Psoas muscle (tissue), 8 donors: ENCODE data around the gene CGB5. TPM values are rescaled to one million over a fixed set of nuclear protein-coding genes. Genes with fewer than 3 reads are reported as not detected.

Experiments used
- ATAC-seq, 4 donors: fragments of 200-7000 bp; cut with Tn5 transposase; one replicate each; pipeline ENCODE4 v1.9.1; 2020; ENCODE audit warnings: moderate library complexity in 3 of 4, mild to moderate bottlenecking in 2 of 4
- DNase-seq, 2 donors: peaks; one replicate each; pipeline ENCODE4 v3.0.0-alpha.2; 2020
- H3K27ac ChIP-seq: fragments of 200-600 bp; one replicate; pipeline ENCODE4 v1.8.0; 2022
- H3K27me3 ChIP-seq, 3 donors: fragments of 200-600 bp in 1 of 3; one replicate each; pipeline versions ENCODE4 v1.6.1 to v1.8.0; 2013 to 2022; ENCODE audit warnings: low read length in 2 of 3, mild to moderate bottlenecking in 2 of 3, moderate library complexity in 1 of 3; ENCODE audit not compliant: insufficient read depth in 3 of 3
- H3K36me3 ChIP-seq, 2 donors: fragments of 200-600 bp in 1 of 2; one replicate each; pipeline versions ENCODE4 v1.6.1 to v1.8.0; 2013 to 2022; ENCODE audit warnings: low read depth in 1 of 2, mild to moderate bottlenecking in 1 of 2, moderate library complexity in 1 of 2; ENCODE audit not compliant: insufficient read depth in 1 of 2
- H3K4me1 ChIP-seq: fragments of 200-600 bp; one replicate; pipeline ENCODE4 v1.8.0; 2022
- H3K4me3 ChIP-seq: fragments of 200-600 bp; one replicate; pipeline ENCODE4 v1.8.0; 2022; ENCODE audit warnings: mild to moderate bottlenecking
- H3K9me3 ChIP-seq: fragments of 200-600 bp; one replicate; pipeline ENCODE4 v1.8.0; 2022
- CTCF ChIP-seq: fragments of 200-600 bp; IDR thresholded peaks from one replicate; pipeline ENCODE4 v1.8.0; 2022; ENCODE audit warnings: antibody characterized with exemption
- WGBS, 3 donors: extraction: QIAGEN DNeasy Blood & Tissue Kit; methylation state at CpG; one replicate each; pipeline versions ENCODE4 v1.1.6 to v1.1.7; 2013; 5-methylcytosine and 5-hydroxymethylcytosine counted together
- intact Hi-C, 2 donors: fragments of 100-400 bp; cut with DNase I; formaldehyde crosslinking; loops; one replicate each; pipeline versions ENCODE4 v1.11.0 to v1.14.2; 2022
- polyA plus RNA-seq, 3 donors: library from polyadenylated mRNA; stranded (reverse); fragments of 200-250 nt; gene quantifications; one replicate each; pipeline ENCODE4 v1.2.3, GENCODE V29; 2013
- total RNA-seq, 4 donors: library from RNA; stranded (reverse); fragmentation: NEBNext Ultra II Directional in 2 of 4; extraction: Animal tissue kit (Norgen Biotek cat#: 25700) in 2 of 4; gene quantifications; one replicate each; pipeline versions ENCODE4 v1.2.1 to v1.2.4, GENCODE V29; 2021 to 2023
- donor health status: healthy with polysubstance abuse.
- donor health status: DM: no; HTN: no; CAD: no; lungs with moderate emphysema.
- donor health status: Bipolar disorder and iron deficiency.
- donor health status: healthy.
- donor health status: DM: yes; HTN: yes; CAD: no.
- donor health status: DM: no; HTN: no; CAD: no.
- donor health status: DM: no; HTN: no; CAD: no.
- donor health status: DM: yes; HTN: yes; CAD: no.

CGB5 gene
- total and polyA plus RNA-seq, 7 donors, result 0.06 TPM; not detected in 6

GRCh38 chr19:49064768-49065611 lies 21.3 kb downstream of the CGB5 start, which contains the start of gene NTF4:
NTF4 (minus strand) TSS chr19:49064818; CDS start chr19:49061997, 2,821 bp downstream.
- 2% methylated on average over 38 to 53 of the region's 53 CpGs for WGBS, 3 donors
- peak; percentile 19 to 56 for DNase-seq
- intact Hi-C loops, result loop anchor here in 1 of 2 donors (5.0 kb wide), 1 partner anchor 68 kb away; no protein-coding TSS in a partner anchor
- peak; percentile 41 to 54 (median 48) for ATAC-seq
- Histone ChIP-seq H3K27ac (peak within 1 kb of the TSS; percentile 63), H3K4me1 (peaks cover 17% of the 10 kb centered on the region), H3K9me3 (no peaks in the 10 kb centered on the region), H3K36me3 (no peaks in the 10 kb centered on the region), H3K27me3 (peaks cover 0 to 4% (median 0%) of the 10 kb centered on the region in 3 donors), H3K4me3 (peak within 1 kb of the TSS; percentile 52)
- no peak for TF ChIP-seq CTCF

- intact Hi-C loops, result loop anchor here in 1 of 2 donors (5.0 kb wide), 1 partner anchor 69 kb away; no protein-coding TSS in a partner anchor
- peak overlapping the region; percentile 52 for H3K4me3 ChIP-seq
- no peaks in the 10 kb centered on the region for H3K9me3 ChIP-seq
- no peaks in the 10 kb centered on the region for H3K36me3 ChIP-seq
- H3K27me3 ChIP-seq, result peaks cover 0 to 4% (median 0%) of the 10 kb centered on the region in 3 donors
- H3K4me1 ChIP-seq, result peaks cover 17% of the 10 kb centered on the region
- no peak for TF ChIP-seq CTCF
- DNase-seq (peak; percentile 44 to 74), ATAC-seq (peak; percentile 76 to 85 (median 82))
- WGBS, 3 donors, result 16 to 22% (median 17%) methylated on average over 12 to 13 of the region's 13 CpGs
- H3K27ac ChIP-seq, result peak overlapping the region; percentile 63
These were observed 22.4 kb downstream of the CGB5 start for GRCh38 chr19:49065905-49066512.

- TF ChIP-seq CTCF, result no peak
- intact Hi-C loops, result loop anchor here in 1 of 2 donors (5.0 kb wide), 1 partner anchor 70 kb away; no protein-coding TSS in a partner anchor
- H3K27me3 ChIP-seq, result peaks cover 0 to 4% (median 0%) of the 10 kb centered on the region in 3 donors
These were observed 23.9 kb downstream of the CGB5 start for GRCh38 chr19:49067554-49067953.

GRCh38 chr19:49069026-49069425 lies 25.4 kb downstream of the CGB5 start:
- Histone ChIP-seq H3K9me3 (no peaks in the 10 kb centered on the region), H3K4me3 (no peak overlapping the region), H3K27me3 (peaks cover 0 to 4% (median 0%) of the 10 kb centered on the region in 3 donors), H3K4me1 (peaks cover 17% of the 10 kb centered on the region), H3K36me3 (no peaks in the 10 kb centered on the region), H3K27ac (peak overlapping the region; percentile 55)
- no peak for TF ChIP-seq CTCF
- no peak for ATAC-seq
- intact Hi-C loops, result loop anchor here in 1 of 2 donors (5.0 kb wide), 1 partner anchor 72 kb away; no protein-coding TSS in a partner anchor
- DNase-seq, result no peak
- WGBS, 3 donors, result 71 to 86% (median 71%) methylated on average over 9 of the region's 9 CpGs

More at GRCh38 chr19:49067554-49067953, 23.9 kb downstream of the CGB5 start:
- DNase-seq, result no peak
- Histone ChIP-seq H3K9me3 (no peaks in the 10 kb centered on the region), H3K4me1 (peaks cover 17% of the 10 kb centered on the region), H3K36me3 (no peaks in the 10 kb centered on the region), H3K27ac (peak overlapping the region; percentile 37), H3K4me3 (no peak overlapping the region)
- no peak for ATAC-seq
- 12 to 29% (median 25%) methylated on average over 3 of the region's 3 CpGs for WGBS, 3 donors
